ENCODE measurements around the gene SLC5A3.

DNA sequence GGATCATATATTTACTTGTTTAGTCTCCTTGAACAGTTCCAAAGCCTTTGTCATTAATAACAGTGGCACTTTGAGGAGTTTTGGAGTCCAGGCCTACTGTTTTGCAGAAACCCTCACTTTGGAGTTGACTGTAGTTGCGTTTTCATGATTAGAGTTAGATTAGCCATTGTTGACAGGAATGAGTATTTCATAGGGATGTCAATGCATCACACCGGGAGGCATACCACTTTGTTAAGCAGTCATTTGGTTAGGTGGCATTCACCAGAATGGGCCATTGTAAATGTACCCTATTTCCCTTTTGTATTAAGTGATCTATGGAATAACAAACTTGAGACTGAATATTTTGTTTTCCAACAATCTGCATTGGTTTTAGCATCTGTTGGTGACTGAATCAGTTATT is 11.8 kb downstream of the SLC5A3 start:
- TF ChIP-seq, protein P1, sequence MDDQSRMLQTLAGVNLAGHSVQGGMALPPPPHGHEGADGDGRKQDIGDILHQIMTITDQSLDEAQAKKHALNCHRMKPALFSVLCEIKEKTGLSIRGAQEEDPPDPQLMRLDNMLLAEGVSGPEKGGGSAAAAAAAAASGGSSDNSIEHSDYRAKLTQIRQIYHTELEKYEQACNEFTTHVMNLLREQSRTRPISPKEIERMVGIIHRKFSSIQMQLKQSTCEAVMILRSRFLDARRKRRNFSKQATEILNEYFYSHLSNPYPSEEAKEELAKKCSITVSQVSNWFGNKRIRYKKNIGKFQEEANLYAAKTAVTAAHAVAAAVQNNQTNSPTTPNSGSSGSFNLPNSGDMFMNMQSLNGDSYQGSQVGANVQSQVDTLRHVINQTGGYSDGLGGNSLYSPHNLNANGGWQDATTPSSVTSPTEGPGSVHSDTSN (CRISPR knock-in tag; IDR thresholded peaks at IDR 0.05): no peak
- TF ChIP-seq KLF16 (tag by site-specific recombination; IDR thresholded peaks at IDR 0.05) (no peak), ZNF768 (tag by site-specific recombination; IDR thresholded peaks at IDR 0.05) (no peak), PRDM1 (tag by site-specific recombination; IDR thresholded peaks at IDR 0.05) (no peak), ZNF776 (tag by site-specific recombination; IDR thresholded peaks at IDR 0.05; ENCODE audit: borderline replicate concordance) (no peak)
- TF ChIP-seq, protein P2, sequence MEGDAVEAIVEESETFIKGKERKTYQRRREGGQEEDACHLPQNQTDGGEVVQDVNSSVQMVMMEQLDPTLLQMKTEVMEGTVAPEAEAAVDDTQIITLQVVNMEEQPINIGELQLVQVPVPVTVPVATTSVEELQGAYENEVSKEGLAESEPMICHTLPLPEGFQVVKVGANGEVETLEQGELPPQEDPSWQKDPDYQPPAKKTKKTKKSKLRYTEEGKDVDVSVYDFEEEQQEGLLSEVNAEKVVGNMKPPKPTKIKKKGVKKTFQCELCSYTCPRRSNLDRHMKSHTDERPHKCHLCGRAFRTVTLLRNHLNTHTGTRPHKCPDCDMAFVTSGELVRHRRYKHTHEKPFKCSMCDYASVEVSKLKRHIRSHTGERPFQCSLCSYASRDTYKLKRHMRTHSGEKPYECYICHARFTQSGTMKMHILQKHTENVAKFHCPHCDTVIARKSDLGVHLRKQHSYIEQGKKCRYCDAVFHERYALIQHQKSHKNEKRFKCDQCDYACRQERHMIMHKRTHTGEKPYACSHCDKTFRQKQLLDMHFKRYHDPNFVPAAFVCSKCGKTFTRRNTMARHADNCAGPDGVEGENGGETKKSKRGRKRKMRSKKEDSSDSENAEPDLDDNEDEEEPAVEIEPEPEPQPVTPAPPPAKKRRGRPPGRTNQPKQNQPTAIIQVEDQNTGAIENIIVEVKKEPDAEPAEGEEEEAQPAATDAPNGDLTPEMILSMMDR (tag by site-specific recombination; IDR thresholded peaks at IDR 0.05): no peak

All from HEK293 (cell line).